ENCODE data around the gene NPAT. TPM values are rescaled to one million over a fixed set of nuclear protein-coding genes. Genes with fewer than 3 reads are reported as not detected.

The NPAT gene
- 10 to 100 TPM; 10.5 to 13.0 TPM for total RNA-seq
- long read RNA-seq, partial matches to known transcripts: 3 of 3 reads
- long read RNA-seq, other reads (novel, unspliced or antisense): 0 of 3 reads

DNA sequence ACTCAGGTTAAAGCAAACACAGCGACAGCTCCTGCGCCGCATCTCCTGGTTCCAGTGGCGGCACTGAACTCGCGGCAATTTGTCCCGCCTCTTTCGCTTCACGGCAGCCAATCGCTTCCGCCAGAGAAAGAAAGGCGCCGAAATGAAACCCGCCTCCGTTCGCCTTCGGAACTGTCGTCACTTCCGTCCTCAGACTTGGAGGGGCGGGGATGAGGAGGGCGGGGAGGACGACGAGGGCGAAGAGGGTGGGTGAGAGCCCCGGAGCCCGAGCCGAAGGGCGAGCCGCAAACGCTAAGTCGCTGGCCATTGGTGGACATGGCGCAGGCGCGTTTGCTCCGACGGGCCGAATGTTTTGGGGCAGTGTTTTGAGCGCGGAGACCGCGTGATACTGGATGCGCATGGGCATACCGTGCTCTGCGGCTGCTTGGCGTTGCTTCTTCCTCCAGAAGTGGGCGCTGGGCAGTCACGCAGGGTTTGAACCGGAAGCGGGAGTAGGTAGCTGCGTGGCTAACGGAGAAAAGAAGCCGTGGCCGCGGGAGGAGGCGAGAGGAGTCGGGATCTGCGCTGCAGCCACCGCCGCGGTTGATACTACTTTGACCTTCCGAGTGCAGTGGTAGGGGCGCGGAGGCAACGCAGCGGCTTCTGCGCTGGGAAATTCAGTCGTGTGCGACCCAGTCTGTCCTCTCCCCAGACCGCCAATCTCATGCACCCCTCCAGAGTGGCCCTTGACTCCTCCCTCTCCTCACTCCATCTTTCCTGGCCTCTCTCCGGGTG is at the start of gene NPAT, which contains the start of gene ATM:
Gene NPAT, minus strand, starts transcription at position 65 of the 774 bp plus-strand sequence. CDS start 102 bp downstream, outside the sequence.
Gene ATM, plus strand, starts transcription at position 494 of the 774 bp plus-strand sequence. CDS start 4,558 bp downstream, outside the sequence.
- ATAC-seq: peak; percentile 94
- intact Hi-C loops (cut with DNase I, micrococcal nuclease): no loop called here
- DNase-seq: peak; percentile 99

- intact Hi-C loops (cut with DNase I, micrococcal nuclease): no loop called here
- DNase-seq (no peak), ATAC-seq (no peak)
Observed at GRCh38 chr11:108269583-108269982, 47.1 kb upstream of the NPAT start.

DNA sequence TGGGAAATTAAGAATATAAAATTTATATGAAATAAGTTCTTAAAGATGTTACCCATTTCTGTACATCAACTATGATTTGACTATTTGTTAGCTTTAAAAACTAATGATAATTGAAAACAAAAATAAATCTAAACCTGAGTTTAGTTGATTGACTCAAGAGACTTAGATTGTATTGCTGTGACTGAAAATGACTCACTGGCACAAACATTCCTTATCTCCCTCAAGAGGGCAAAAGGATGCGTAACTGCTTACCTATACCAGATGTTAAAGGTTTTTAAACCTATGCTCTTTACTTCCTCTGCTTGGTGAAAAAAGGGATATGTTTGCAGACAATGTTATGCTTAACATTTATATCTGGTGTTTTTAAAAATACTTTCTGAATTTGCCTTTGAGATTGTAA is 30.7 kb upstream of the NPAT start:
- ATAC-seq (no peak), DNase-seq (no peak)
- intact Hi-C loops (cut with DNase I, micrococcal nuclease): no loop called here

DNA sequence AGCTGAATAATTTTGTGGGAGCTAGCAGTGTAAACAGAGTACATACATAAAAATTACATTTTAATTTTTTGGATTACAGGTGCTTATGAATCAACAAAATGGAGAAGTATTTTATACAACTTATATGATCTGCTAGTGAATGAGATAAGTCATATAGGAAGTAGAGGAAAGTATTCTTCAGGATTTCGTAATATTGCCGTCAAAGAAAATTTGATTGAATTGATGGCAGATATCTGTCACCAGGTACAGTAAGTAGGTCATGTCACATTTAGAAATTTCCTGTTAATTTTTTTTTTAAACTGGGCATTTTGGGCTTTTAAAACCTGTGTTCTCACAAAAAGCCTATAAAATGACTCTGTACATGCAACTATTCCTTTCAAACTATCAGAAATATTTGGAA is 24.4 kb upstream of the NPAT start:
- intact Hi-C loops (cut with DNase I, micrococcal nuclease): no loop called here
- DNase-seq: no peak
- ATAC-seq: no peak

DNA sequence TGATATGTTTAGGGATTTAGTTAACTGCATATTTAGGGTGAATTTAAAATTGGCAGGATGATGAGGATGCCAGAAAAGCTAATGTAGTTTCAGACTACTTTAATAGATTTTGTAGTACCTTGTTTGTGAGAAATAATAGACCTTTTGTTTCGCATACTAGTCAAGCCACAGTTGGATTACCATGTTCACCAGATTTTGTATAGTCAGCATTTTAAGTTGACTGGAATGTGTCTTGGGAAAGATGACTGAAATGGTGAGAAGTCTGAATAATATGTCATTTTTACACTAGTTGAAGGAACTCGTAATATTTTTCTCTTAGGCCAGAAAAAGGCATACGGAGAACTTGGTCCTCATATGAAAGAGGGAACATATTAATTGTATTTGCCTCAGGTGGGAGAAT is 23.9 kb upstream of the NPAT start:
- DNase-seq: no peak
- intact Hi-C loops (cut with DNase I, micrococcal nuclease): no loop called here
- ATAC-seq: no peak

GRCh38 chr11:108242422-108242821 is 20.0 kb upstream of the NPAT start:
- ATAC-seq (no peak), DNase-seq (no peak)
- intact Hi-C loops (cut with DNase I, micrococcal nuclease): no loop called here

- intact Hi-C loops (cut with DNase I, micrococcal nuclease): no loop called here
- DNase-seq (no peak), ATAC-seq (no peak)
Observed at GRCh38 chr11:108241330-108242037, 19.0 kb upstream of the NPAT start.

GRCh38 chr11:108239076-108239475 is 16.6 kb upstream of the NPAT start:
- DNase-seq: no peak
- ATAC-seq: no peak
- intact Hi-C loops (cut with DNase I, micrococcal nuclease): no loop called here

DNA sequence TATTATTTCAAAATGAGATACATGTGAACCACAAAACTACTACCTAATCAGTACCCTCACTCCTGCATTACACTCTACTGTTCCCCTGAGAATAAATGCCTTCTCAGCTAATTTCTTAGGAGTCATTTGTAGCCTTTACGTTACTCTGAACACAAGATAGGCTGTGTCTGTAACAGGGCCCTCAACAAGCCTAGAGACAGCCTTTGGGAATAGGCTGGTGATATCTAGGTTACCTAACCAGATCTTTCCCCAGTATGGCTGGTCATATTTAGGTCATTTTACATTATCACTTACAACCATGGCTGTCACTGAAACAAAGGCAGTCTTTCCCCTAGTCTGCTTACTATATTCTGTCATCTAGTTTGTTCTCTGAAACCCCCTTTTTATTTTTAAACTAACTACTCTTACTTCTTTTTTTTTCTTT is 14.6 kb upstream of the NPAT start:
- ATAC-seq: no peak
- DNase-seq: no peak
- intact Hi-C loops (cut with DNase I, micrococcal nuclease): no loop called here

DNA sequence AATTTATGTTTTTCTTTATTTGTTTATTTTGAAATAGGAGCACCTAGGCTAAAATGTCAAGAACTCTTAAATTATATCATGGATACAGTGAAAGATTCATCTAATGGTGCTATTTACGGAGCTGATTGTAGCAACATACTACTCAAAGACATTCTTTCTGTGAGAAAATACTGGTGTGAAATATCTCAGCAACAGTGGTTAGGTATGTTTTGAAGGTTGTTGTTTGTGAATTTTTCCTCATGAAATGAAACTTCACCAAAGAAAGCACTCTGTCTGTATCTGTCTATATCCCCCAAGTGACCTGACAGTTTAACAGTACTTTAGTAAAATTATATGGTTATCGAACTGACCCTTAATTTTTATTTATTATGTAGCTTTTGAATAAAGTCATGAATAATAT is 13.2 kb upstream of the NPAT start:
- no peak for ATAC-seq
- no peak for DNase-seq
- intact Hi-C loops (cut with DNase I, micrococcal nuclease): no loop called here

GRCh38 chr11:108235192-108235591 is 12.8 kb upstream of the NPAT start:
- ATAC-seq (peak; percentile 95), DNase-seq (no peak)
- intact Hi-C loops (cut with DNase I, micrococcal nuclease): no loop called here

GRCh38 chr11:108233277-108233945 is 11.0 kb upstream of the NPAT start:
- intact Hi-C loops (cut with DNase I, micrococcal nuclease): no loop called here
- ATAC-seq: peak; percentile 50
- no peak for DNase-seq

DNA sequence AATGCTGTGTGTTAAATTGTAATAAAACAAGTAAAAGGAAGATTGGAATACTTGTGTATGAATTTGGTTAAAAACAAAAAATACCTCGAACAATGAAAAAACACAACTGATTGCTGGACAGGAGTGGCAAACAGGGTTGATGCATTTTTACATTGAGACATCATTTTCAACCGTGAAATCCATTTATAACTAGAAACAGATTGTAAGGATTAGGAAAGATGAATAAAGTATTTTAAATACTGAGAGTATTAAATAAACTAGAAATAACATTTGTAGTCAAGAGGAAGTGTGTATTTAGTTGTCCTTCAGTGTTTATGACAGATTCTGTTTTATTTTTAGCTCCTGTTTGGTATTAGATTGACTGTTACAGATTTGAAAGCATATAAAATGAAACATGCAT is 5.8 kb upstream of the NPAT start:
- ATAC-seq: no peak
- intact Hi-C loops (cut with DNase I, micrococcal nuclease): no loop called here
- DNase-seq: no peak

DNA sequence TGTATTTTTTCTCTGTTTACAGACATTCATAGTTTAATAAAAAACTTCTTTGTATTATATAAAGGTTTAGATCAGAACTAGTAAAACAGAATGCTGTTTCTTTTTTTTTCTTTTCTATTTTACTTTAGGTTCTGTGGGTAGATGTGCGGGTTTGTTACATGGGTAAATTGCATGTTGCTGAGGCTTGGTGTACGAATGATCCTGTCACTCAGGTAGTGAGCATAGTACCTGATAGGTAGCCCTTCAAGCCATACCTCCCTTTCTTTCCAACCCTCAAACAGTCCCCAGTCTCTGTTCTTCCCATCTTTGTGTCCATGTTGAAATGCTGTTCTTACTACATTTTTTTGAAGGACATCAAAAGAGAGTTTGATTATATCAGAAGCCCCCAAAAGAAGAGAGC is 3.6 kb upstream of the NPAT start:
- intact Hi-C loops (cut with DNase I, micrococcal nuclease): no loop called here
- ATAC-seq: no peak
- DNase-seq: no peak

- intact Hi-C loops (cut with DNase I, micrococcal nuclease): no loop called here
- ATAC-seq: no peak
- DNase-seq: no peak
Observed at GRCh38 chr11:108224911-108225786, 2.7 kb upstream of the NPAT start.

DNA sequence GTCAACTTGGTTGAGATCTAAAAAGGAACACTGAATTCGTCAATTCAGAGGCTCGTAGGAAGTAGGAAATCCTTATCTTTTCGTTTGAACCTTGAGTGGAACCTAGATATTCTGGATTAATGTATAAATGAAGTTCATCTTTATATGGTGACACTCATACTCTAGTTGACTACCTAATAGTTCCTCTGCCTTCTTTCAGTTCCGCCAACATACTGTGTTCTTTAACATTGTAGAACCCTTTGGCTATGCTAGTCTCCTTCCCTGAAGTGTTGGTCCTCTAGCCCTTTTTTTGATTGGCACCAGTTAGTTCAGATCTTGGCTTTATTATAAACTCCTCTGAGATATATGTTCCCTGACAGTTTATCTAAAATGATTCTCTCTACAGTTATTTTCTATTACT is 1.9 kb upstream of the NPAT start:
- ATAC-seq (no peak), DNase-seq (no peak)
- intact Hi-C loops (cut with DNase I, micrococcal nuclease): no loop called here

DNA sequence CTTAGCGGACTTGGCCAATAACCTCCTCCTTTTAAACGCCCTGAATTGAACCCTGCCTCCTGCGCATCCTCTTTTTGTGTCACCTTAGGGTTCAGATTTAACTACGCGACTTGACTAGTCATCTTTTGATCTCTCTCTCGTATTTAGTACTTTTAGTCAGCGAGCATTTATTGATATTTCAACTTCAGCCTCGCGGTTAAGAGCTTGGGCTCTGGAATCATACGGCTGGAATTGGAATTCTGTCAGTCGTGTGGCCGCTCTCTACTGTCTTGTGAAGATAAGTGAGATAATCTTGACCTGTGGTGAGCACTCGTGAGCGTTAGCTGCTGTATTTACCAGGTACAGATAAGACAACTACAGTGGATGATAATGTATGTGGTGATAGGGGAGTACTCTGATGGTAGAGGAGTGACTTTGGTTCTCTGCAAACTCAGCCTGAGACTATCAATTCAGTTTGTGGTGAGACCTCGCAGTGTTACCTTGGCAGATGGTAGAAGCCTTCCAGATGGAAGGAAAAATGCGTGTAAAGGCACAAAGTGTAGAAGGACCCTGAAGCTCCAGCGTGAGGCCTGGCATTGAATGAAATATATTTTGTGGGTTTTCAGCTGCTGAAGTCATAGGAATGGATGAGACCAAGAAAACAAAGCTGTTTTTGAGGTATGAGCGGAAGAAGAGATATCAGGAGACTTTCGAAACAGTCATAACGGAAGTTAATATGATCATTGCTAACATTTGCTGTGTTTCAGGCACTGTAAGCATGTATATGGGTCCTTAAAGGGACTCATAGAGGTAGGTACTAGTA is 1.1 kb upstream of the NPAT start:
- DNase-seq: no peak
- intact Hi-C loops (cut with DNase I, micrococcal nuclease): no loop called here
- no peak for ATAC-seq
